EL (cell line): Measurements from ENCODE around the gene FOXD3.
"Not testable (repeated sequence)": the region's sequence is repeated elsewhere in the genome, so short reads cannot be mapped to it uniquely, and the experiment has no call there.

Experiments
- DNase-seq: peaks from one replicate; pipeline ENCODE4 v3.0.0-alpha.2; 2016

The FOXD3 gene

GRCh38 chr1:63321066-63321784 is 1.1 kb upstream of the FOXD3 start:
- DNase-seq: no peak

DNA sequence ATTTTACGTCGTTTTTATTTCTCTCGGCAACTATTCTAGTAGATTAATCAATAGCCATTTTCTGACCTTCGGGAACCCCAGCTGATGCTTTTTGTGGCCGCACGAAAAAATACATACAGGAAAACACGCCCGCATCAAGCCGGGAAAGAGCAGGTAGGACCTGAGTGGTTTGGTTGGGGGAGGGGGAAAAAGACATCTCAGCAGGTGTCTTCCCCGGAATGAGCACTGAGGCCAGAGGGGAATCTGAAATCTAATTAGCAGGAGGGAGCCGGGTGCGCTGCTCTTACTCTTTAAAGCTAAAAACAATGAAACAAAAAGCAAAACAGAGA is 618 bp upstream of the FOXD3 start:
- no peak for DNase-seq

GRCh38 chr1:63322944-63323864 is 837 bp downstream of the FOXD3 start:
- peak; percentile 37 for DNase-seq

DNA sequence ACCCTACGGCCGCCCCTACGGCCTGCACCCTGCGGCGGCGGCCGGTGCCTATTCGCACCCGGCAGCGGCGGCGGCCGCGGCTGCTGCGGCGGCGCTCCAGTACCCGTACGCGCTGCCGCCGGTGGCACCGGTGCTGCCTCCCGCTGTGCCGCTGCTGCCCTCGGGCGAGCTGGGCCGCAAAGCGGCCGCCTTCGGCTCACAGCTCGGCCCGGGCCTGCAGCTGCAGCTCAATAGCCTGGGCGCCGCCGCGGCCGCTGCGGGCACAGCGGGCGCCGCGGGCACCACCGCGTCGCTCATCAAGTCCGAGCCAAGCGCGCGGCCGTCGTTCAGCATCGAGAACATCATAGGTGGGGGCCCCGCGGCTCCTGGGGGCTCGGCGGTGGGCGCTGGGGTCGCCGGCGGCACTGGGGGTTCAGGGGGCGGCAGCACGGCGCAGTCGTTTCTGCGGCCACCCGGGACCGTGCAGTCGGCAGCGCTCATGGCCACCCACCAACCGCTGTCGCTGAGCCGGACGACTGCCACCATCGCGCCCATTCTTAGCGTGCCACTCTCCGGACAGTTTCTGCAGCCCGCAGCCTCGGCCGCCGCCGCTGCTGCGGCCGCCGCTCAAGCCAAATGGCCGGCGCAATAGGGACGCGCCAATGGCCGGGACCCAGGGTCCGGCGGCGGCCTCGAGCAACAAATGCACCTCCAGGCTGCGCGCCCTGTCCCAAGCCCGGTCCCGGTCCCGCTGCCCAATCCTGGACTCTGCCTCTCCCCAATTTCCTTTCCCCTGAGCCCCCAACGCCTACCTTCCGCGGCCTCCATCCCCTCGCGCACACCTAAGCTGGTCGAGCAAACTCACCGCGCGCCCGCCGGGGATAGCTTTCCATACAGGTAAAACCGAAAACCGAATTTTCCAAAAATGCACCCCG is 1.8 kb downstream of the FOXD3 start:
- DNase-seq: no peak

- no peak for DNase-seq
These were observed 2.4 kb downstream of the FOXD3 start for GRCh38 chr1:63324779-63325119.

DNA sequence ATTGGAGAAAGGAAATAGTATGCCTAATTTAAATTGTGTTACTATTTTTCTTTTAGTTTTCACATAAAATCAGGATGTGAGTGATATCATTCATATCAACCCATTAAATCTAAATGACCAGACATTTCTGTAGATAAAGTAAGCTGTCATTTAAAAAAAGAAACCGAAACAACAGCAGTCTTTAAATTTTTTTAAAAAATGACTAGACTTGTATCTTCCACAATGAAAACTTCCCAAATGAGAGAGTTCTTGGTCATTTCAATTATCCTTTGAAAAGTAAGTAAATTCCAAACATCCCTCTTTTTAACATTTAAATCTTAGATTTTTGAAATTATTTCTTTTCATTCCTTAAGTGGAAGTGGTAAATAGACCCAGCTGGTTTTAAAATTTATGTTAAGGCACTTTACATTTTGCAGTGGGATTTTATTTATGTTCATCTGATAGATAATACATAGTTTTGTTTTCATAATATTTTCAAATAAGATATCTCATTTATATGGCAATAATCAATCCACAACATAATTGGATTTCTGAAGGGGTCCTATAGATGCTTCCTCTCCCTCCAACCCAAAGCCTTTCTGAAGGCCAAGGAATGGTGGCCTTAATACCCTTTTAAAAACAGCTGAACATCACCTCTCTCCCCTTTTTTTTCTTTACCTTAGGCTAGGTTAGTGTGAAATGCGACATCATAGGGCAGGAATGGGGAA is 3.1 kb downstream of the FOXD3 start:
- DNase-seq: no peak

DNA sequence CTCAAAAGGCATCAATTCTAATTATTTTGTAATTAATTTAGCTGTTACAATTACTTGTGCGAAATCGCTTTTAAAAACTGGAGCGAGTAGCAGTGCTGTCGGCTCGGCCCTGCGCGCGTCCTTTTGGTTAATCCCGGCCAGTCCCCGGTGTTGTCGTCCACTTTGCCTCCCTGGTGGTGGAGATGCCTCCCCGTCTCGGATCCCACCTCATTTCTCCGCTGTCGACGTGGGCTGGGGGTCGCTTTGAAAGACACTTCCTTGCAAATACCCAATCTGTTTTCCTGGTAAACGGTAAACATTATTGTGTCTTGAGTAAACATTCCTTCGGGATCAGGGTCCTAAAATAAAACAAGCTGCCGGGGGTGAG is 3.7 kb downstream of the FOXD3 start:
- no peak for DNase-seq

- no peak for DNase-seq
These were observed 4.4 kb downstream of the FOXD3 start for GRCh38 chr1:63326473-63327380.

GRCh38 chr1:63327417-63328054 is 5.2 kb downstream of the FOXD3 start:
- DNase-seq: peak; percentile 74

GRCh38 chr1:63328122-63328521 is 5.8 kb downstream of the FOXD3 start:
- no peak for DNase-seq

- no peak for DNase-seq
These were observed 6.4 kb downstream of the FOXD3 start for GRCh38 chr1:63328781-63329180.

DNA sequence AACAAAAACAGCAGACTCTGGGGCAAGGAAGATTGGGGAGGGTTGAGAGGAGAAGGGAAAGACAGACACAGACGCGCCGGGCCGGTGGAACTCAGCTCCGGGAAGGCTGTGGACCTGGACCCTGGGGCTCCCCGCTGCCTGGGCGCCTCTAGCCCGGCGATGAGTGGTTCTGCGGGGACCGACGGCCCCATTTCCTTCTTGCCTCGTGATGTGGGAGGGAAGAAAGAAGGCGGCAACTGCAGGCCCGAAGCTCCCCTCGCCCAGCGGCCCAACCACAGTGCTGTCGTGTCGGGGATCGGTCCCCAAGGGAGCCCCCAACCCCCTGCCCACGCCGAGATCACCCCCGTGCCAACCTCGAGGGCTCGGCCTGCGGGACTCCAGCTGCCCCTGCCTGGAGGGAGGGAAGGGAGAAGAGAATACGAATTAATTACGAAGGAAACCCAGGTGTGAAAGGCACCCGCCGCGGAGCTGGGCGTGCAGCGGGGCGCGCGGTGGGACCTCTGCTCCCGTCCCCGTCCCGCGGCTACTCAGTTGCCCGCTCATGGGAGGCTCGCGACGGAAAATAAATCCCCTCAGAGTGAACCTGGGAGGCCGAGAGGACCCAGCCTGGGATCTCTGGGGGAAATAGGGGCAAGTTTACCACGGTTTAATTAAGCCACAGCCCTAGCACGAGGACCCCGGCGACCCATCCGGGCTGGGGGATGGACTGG is 7.4 kb downstream of the FOXD3 start:
- DNase-seq: no peak

- no peak for DNase-seq
These were observed 8.1 kb downstream of the FOXD3 start for GRCh38 chr1:63330331-63330916.

DNA sequence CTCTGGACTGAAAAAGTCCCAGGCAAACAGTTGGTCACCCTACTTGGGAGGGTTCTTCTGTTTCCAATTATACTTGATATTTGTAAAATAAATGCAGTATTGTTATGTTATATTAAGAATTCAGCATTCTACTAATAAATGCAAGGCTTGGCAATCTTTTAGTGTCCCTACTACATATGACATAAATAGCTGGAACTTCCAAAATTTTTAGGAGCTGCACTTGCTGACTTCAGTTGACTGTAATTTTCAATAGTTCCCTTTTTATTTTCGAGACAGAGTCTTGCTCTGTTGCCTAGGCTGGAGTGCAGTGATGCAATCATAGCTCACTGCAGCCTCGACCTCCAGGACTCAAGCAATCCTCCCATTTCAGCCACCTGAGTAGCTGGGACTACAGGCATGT is 20.0 kb downstream of the FOXD3 start:
- no peak for DNase-seq

GRCh38 chr1:63343922-63344321 is 21.6 kb downstream of the FOXD3 start:
- no peak for DNase-seq

DNA sequence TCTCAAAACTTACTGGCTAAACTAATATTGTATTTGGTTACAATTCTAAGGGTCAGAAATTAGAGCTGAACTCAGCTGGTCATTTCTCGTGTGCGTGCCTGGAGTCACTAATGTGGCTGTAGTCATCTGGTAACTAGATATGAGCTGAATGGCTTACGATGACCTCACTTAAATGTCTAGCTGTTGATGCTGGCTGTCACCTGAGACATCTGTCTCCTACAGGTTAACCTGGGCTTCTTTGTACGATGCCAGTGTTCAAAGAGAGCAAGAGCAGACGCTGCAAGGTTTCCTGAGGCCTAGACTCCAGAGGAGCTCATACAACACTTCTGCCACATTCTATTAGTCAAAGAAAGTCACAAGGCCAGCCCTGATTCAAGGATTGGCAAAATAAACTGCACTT is 28.0 kb downstream of the FOXD3 start:
- no peak for DNase-seq

- DNase-seq: no peak
These were observed 30.4 kb downstream of the FOXD3 start for GRCh38 chr1:63352736-63353135.

DNA sequence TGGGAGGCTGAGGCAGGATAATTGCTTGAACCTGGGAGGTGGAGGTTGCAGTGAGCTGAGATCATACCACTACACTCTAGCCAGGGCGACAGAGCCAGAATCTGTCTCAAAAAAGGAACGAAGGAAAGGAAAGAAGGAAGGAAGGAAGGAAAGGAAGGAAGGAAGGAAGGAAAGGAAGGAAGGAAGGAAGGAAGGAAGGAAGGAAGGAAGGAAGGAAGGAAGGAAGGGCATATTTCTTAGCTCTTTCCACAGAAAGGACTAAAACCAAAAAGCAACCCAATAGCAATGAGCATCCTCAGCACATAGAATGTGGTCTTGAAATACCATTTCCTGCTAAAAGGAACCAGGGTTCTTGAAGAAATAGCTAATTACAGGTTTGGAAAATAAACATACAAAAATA is 33.9 kb downstream of the FOXD3 start:
- DNase-seq: not testable (repeated sequence)

GRCh38 chr1:63359561-63359960 is 37.2 kb downstream of the FOXD3 start:
- no peak for DNase-seq

DNA sequence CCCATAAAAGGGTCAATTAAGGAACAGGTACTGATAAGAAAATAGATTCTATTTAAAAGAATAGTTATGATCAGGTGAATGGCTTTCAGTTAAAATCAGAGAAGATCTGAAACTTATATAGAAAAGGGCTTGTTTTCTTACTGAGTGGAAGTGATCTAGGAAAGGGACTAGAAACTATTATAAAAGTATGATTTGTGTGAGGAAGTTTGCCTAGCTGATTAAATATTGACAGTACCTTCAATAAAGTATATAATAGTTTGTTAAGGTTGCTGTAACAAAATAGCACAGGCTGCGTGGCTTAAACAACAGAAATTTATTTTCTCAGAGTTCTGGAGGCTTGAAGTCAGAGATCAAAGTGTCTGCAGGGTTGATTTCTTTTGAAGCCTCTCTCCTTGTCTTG is 39.7 kb downstream of the FOXD3 start:
- DNase-seq: no peak
